ENCODE measurements around the gene RETREG2.

The RETREG2 gene

DNA sequence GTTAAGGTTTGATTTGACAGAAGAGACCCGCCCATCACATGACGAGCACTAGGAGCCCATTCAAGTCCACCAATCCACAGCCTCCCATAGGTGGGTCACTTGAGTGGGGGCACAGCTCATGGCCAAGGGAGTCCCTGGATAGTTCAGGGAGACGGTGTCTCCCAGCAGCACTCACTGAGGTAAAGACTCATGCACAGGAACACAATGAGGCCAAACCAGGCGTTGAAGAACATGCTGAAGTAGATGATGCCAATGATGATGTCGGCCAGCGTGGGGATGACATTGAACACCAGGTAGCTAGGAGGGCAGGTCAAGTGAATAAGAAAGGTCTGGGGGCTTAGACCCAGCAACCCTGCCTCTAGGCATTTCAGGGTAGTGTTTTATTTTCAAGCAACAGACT is 36.7 kb downstream of the RETREG2 start:
- no peak for DNase-seq (ENCODE audit: low read depth in 1 of 2, low spot score in 1 of 2)

DNA sequence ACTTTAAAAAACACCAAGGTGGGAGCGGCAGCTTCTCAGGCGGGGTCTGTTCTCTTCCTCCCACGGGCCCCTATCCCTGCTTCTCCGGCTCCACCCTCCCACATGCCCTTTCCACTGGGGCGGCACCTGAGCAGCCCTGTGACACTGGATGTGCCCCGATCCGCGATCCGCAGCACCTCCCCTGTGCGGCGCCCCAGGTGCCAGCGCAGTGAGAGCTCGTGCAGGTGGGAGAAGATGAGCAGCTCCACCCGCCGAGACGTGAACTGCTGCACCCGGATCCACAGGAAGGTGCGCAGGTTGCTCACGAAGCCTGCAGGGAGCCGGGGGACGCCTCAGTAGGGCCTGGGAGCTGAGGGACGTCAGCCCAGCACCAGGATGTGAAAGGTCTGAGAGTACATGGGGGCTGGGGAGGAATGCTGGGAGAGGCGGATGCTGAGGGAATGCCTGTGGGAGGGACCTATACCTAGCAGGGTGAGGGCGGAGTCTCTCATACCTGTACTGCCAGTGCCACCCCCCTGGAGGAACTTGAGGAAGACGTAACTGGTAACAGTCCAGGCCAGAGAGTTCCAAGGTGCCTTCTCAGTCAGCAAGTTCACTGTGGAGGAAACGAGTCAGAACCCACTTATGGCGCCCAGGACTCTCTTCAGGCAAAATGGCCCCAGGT is 37.9 kb downstream of the RETREG2 start:
- no peak for DNase-seq (ENCODE audit: low read depth in 1 of 2, low spot score in 1 of 2)

DNA sequence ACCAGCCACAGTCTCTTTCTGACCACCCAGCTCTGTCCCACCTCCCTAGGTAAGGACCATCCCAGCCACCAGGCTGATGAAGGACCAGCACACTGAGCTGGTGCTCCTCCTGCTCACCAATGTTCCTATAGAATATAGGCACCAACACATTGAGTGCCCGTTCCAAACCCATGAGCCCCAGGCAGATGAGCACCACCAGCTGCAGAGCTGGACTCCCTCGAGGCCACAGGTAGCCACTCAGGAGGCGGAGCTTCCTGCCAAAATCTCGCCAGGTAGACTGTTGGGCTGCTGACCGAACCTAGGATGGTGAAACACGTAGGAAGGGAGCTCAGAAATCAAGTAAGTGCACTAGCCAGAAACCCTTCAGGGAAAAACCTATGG is 38.5 kb downstream of the RETREG2 start:
- no peak for DNase-seq (ENCODE audit: low read depth in 1 of 2, low spot score in 1 of 2)

DNA sequence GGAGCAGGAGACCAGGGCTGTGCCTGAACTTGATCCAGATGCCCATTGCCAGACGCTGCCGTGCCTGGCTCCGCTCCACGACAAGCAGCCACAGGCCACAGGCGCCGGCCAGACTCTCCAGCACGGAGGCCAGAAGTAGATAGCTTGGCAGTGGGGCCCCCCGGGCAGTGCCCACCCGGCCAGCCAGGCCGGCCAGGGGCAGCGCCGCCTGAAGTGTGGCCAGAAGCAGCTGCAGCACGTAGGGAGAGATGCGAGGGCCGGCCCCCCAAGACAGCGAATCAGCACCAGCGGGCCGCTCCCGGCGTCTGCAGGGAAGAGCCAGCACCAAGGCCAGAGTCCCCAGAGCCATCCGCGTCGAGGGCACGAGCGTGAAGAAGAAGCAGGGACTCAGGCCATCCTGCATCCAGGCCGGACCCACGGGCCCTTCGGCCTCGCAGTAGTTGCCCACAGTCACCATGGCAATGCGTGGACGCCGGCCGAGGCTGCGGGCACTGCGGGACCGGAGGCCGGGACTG is 40.2 kb downstream of the RETREG2 start:
- DNase-seq (ENCODE audit: low read depth in 1 of 2, low spot score in 1 of 2) = no peak

DNA sequence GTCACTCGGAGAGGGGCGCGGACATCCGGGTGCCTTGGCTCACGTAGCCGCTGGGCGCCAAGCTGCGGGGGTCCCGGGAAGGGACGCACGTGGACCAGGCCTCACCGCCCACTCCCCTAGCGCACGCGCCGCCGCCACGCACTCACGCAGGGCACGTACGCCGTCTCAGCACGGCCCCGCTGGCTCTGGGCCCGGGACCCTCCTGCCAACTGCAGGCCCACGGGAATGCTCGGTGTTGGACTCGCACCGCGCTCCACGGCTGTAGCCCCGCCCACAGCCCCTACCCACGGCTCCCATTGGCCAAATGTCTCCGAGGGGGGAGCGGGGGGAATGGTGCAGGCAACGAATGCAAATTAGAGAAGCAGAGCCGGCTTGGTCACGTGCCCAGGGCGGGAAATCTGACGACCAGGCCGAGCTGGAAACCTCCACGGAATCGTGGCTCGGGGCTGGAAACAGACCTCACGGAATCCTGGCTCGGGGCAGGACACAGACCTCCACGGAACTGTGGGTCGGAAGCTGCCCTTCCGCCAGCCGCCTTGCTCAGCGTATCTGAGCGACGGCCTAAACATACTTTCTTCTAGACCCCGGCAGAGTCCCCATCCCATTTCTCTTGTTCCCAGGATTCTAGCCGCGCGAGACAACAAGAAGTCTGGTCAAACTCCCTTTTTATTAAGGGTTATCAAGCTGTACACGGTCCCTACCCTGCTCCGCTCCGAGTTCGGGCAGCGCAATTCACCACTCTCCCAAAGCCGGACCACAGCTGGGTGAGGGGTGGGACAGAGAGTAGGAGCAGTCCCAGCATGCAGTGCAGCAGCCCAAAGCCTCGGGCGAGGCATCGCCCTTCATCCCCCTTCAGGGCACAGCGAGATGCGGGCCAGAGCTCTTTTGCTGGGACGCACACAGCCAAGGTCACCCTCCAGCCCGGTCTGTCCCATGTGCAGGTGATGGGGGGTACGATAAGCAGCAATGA is 40.9 kb downstream of the RETREG2 start, which contains the start of gene ABCB6:
Gene ABCB6 (minus strand): TSS at position 227 of the 970 bp plus-strand sequence. CDS start 285 bp downstream, outside the sequence.
- peak; percentile 67 to 81 for DNase-seq (ENCODE audit: low read depth in 1 of 2, low spot score in 1 of 2)

DNA sequence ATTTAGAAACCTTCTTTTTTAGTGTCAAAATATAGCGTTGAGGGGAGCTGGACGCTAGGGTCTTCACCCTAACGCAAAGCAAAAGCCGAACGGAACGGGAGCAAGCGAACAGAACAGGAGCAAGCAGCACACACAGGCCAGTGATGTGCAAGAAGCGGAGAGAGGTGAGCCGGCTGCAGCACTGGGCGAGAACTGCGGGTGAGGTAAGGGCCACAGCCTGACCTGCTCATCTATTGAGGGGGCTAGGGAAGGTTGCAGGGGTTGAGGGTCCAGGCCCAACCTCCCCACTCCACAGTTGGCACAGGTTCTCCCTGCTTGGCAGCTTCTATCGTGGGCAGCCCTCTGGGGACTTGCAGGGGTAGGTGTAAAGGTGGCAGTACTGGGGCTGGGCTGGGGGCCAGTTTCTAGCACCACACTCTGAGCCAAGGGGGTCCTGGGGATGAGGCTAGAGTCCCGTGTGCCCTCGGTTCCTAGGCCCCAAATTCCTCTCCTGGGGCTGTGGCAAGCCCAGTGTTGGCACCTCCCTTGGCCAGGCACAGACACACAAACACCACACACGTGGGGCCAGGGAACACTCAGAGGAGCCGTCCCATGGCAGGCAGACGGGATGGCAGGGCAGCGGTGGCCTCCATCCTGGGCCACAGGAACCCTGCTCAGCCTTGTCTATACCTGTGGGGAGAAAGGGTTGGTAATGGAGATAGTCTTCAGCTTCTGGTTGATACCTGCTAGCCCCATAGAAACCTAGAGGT is 41.9 kb downstream of the RETREG2 start:
- no peak for DNase-seq (ENCODE audit: low read depth in 1 of 2, low spot score in 1 of 2)

DNA sequence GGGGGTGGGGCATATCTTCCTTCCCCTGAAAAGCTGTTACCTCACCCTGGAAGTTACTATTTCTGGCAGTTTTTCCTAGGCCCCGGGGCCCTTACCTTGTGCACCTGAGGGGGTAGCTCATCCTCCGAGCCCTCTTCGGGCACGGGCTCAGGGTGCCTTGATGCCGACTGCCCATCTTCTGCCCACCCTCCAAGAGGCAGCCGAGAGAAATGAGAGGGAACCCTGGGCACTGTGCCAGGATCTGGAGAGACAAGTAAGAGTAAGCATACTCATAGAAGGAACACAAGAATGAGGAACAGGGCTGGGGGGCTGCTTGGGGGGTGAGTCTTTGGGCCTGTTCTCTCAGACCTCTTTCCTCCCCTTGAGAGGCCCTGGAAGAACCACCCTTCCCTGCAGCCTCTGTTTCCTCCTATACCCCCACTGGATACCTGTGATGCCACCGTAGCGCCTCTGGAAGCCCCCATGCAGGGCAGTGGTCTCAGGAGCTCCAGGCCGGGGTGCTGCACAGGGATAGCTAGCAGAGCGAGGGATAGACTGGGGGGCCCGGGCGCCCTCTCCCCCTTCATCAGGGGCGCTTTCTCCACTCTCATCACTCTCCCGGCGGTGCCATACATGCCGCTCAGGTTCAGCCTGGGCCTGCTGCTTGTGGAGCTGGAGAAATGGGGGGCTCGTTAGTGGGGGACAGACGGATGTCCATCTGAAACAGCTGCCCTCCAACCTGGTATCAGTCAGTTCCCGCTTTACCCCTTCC is 42.8 kb downstream of the RETREG2 start:
- DNase-seq (ENCODE audit: low read depth in 1 of 2, low spot score in 1 of 2) = no peak

DNA sequence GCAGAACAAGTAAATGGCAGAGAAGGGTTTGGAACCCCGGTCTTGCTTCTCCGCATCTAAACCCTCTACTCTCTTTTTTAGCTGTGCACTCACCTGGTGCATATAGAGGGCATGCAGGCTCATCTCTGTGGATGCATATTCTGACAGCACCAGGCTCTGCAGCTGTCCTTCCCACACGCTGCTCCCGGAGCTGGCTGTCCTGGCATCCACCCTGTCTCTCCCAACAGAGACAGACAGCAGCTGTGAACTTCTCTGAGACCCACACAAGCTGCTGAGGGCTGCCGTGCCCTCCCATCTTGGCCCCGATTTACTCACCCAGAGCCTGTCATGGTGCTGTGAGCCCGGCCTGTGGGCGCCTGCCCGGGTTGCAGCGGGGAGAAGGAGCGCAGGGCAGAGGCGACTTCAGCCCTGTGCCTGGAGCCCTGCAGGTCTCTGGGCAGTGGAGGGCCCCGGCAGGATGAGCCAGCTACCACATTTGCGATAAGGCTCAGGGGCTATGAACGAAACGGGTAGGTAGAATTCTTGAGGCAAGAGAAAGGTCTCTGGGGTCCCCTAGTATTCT is 44.0 kb downstream of the RETREG2 start:
- DNase-seq (ENCODE audit: low read depth in 1 of 2, low spot score in 1 of 2) = no peak

DNA sequence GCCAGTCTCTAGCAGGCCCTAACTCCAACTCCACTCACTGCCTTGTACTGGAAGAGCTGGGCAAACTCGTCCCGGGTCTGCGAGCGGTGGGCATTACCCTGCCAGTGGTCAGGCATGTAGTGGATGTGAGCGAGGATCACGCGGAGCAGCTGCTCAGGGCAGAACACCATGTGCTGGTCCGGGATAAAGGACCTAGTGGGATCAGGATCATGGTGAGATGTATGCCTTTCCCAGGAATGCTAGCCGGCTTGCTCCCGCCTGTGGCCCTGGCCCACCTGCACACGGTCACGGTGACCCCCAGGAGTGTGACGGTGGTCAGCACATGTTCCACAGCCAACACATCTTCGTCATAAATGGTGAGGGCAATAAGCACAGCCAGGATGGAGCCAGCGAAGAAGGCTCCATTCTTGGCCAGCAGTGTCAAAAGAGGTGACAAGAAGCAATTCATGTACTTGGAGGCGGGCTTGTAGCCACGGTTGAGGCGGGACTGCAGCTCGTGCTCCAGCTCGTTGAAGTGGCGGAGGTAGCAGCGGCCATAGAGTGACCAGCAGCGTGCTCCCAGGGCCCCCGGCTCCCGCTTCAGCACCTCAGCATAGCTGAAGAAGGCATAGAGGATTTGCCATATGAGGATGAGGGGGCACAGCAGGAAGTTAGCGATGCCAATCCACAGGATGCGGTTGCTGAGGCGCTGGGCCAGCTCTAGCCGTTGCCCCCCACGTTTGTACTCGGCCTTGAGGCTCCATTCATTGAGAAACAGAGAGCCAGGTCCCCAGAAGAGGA is 45.9 kb downstream of the RETREG2 start:
- DNase-seq (ENCODE audit: low read depth in 1 of 2, low spot score in 1 of 2) = no peak

DNA sequence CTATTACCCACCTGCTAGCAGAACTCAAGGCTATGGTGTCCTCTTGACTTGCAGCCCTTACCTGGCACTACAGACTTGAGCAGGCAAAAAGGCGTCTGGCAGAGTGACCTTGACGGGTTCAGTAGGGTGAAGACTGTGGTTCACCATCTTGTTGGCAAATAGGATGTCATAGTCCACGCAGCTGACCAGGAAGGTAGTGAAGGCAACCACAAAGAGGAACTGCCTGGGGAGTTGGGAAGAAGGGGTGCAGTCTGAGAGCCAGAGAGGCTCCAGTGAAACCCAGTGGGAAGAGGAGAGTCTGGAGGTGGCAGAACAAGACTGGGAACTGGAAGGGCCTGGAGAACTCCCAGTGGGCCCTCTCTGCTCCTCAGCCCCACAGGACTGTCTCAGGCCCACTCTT is 47.3 kb downstream of the RETREG2 start:
- DNase-seq (ENCODE audit: low read depth in 1 of 2, low spot score in 1 of 2) = no peak

DNA sequence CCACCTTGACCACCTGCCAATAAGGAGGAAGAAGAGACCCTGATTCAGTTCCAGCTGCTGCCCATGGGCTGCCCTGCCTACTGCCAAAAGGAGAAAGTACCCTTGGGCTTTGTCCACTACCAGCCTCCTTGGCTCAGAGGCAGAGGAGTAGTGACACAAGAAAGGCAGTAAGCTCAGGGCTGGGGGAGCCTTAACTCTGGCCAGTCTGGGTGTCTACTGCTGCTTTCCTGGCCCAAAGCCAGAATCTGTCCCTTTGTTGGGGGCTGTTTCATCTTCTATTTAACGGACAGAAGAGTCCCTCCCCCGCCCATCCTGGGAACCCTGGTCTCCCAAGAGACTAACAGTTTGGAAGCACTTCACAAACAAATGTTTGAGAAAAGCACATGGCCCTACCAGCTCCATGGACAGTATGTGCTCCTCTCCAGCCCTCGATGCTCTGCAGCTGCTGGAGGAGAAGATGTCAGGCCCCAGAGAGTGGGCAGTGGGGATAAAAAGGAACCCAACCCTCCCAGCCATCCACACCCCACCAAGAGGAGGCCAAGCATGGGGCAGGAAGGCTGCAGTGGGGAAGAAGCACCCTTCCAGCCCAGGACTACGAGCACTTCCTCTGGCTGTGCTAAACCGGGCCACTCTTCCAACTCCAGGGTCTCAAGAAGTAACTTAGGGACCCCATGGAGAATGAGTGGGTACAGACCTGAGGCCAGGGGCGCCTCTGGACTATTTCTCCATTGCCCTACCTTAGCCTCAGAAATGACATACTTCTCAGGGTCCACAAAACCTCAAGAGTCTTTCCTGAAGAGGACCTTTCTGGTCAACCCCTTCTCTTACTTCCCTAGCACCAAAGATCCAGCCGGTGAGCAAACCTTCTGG is 50.2 kb downstream of the RETREG2 start:
- DNase-seq (ENCODE audit: low read depth in 1 of 2, low spot score in 1 of 2) = no peak

DNA sequence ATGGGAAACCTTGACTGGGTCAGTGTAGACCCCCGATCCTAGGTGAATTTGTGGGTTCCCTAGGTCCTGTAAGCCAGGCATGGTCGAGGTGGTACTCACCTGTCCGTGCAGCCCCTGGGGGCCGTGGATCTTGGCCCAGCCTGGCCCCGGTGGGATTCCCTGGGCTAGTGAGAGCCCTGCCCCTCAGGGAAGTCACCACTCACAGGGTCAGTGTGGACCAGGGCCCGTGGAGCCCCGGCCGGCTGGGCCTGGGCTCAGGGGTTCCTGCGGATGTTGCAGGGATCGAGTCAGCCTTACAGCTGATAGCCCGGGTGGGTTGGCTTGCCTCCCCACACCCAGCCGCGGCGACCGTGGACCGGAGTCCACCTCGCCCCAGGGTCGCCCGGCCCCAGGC is 50.8 kb downstream of the RETREG2 start:
- DNase-seq (ENCODE audit: low read depth in 1 of 2, low spot score in 1 of 2) = no peak

DNA sequence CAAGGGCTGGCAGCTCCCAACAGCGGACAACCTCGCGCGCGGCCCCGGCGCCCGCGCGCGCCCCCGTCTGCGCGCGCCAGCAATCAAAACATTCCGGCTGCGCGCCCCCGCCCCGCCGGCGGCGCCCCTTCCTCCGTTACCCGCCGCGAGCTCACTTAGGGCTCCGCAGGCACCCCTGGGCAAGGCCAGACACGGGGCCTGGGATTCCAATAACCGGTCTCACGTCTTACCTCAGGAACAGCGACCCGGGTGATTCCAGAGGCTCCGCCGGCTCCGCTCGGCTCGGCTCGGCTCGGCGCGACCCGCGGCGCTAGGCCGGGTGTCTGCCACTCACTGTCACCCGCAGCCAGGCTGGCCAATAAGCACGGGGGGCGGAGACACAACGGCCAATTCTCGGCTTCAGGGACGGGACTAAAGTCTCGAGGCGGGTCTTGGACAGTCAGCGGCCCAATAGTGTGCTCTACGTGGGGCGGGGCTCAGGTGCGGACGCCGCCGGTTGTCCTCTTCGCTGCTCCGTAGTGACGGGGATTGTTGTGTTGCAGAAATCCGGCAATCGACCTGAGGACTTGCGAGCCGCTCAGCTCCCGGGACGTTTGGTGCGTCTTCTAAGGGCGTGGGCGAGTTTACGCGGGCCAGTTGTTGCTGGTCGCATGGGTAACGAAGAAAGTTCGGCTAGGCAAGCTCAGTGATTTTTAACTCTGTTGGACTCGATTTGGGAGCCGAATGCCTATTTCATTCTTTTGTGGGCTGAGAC is 51.4 kb downstream of the RETREG2 start, which contains the start of the genes ANKZF1 and ATG9A:
Gene ANKZF1 (plus strand): TSS at position 502 of the 754 bp plus-strand sequence. CDS start 452 bp downstream, outside the sequence.
Gene ATG9A (minus strand): TSS at position 332 of the 754 bp plus-strand sequence. CDS start 1,612 bp downstream, outside the sequence.
- peak; percentile 93 to 94 for DNase-seq (ENCODE audit: low read depth in 1 of 2, low spot score in 1 of 2)

DNA sequence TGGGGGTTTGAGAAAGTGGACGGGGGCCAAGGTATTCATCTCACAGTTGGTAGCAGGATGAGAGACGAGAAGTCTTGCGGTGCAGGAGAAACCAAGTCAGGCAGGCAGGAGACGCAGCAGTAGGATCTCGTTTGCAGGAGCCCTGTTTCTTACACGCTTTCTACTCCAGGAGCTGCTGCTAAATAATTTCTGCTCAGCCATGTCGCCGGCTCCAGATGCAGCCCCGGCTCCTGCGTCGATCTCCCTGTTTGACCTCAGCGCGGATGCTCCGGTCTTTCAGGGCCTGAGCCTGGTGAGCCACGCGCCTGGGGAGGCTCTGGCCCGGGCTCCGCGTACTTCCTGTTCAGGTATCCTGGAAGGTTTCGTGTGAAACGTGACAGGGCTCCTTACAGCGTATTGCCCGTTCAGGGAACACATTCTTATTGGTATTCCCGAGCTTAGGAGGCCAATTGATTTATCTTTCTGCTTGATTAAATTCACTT is 52.0 kb downstream of the RETREG2 start:
- DNase-seq (ENCODE audit: low read depth in 1 of 2, low spot score in 1 of 2) = no peak

DNA sequence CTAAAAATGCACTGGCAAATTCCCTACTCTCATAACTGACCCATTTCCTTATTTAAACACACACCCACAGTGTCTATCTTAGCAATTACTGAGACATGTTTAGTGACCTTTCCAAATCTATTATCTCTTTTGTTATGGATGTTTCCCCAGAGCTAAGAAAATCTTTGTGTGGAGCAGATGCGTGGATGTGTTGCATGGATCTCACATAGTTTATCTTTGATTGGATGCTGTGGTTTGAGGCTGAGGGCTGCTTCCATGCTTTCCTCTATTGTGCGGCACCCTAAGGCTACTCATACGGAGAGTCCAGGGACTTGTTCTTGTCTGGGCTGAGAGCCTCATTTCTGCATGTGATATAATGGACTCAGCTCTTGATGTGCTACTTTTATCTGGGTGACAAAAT is 56.3 kb downstream of the RETREG2 start:
- no peak for DNase-seq (ENCODE audit: low read depth in 1 of 2, low spot score in 1 of 2)

Data from stimulated activated CD4-positive, alpha-beta T cell treated with anti-CD3 and anti-CD28 coated beads, Interleukin-15, amount 100 ng/mL, for 1 hour (primary cell).